HL-60 (cell line): ENCODE results near the gene TMEM89.
A peak's percentile ranks its signal among the peaks of the same experiment; 100 is the strongest.

ENCODE experiments used
- DNase-seq, 2 experiments: peaks; one replicate each; pipeline ENCODE4 v3.0.0-alpha.2; 2010 to 2020; ENCODE audit warnings: low read depth in 1 of 2, low spot score in 1 of 2
- H3K27ac ChIP-seq: fragments of 250-450 bp; sonication (Bioruptor Pico); replicated peaks from 2 replicates; pipeline ENCODE4 v1.5.1; 2020; ENCODE audit warnings: mild to moderate bottlenecking, moderate library complexity
- H3K27me3 ChIP-seq: fragments of 250-450 bp; sonication (Bioruptor Pico); 2 replicates; pipeline ENCODE4 v1.5.1; 2021; ENCODE audit warnings: mild to moderate bottlenecking, moderate library complexity; ENCODE audit not compliant: insufficient read depth, poor library complexity, severe bottlenecking
- H3K4me3 ChIP-seq: replicated peaks from 2 replicates; pipeline ENCODE4 v1.5.1; 2011; ENCODE audit warnings: mild to moderate bottlenecking, control low read depth, low read length; ENCODE audit not compliant: insufficient read depth
- GABPA ChIP-seq: IDR thresholded peaks from 2 replicates; pipeline ENCODE4 v1.6.1; 2012; ENCODE audit warnings: low read depth
- POLR2AphosphoS5 ChIP-seq: IDR thresholded peaks from 2 replicates; pipeline ENCODE4 v1.6.1; 2012; ENCODE audit warnings: low read depth
- REST ChIP-seq: IDR thresholded peaks from 2 replicates; pipeline ENCODE4 v1.6.1; 2012; ENCODE audit warnings: low read depth; ENCODE audit not compliant: insufficient replicate concordance
- SPI1 ChIP-seq: IDR thresholded peaks from 2 replicates; pipeline ENCODE4 v1.6.1; 2012; ENCODE audit warnings: low read depth, mild to moderate bottlenecking, borderline replicate concordance
- TF ChIP-seq, protein P1 (sequence below): IDR thresholded peaks from one replicate; pipeline ENCODE4 v1.5.1; 2011; ENCODE audit warnings: low read length, control low read depth, inconsistent platforms; ENCODE audit not compliant: insufficient read depth

The TMEM89 gene

DNA sequence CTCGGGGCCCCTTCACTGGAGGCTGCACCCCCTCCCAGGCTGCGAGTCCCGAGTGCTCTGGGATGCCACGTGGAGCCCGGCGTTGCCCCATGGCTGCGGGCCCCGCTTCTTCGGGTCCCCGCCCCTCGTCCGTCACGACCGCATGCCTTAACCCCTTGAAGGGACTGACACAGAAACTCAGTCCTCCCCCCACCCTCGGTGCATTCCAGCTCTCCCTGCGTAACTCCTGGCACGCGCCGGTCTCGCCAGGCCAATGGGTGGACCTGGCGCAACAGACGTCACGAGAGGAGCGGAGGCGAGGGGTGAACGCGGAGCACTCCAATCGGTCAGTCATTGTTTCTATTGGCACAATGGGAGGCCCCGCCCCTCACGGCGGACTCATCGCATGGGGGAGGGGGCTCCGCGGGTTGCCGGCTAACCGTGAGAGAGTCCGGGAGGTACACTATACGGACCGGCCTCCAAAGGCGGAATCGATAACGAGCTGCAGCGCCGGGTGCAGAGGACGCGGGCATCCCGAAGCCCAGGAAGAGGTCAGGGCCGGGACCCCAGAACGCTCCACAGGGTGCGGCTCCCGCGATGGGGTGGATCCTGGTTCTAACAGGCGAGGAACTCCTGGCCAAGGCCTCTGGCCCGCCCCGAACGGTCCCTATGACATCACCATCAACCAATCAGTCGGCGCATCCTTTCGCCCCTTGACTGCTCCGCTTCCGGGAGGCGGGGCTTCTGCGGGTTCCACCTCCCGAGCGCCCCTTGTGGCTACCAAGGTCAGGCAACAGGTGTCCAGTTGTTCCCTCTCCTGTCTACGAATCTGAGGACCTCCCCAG lies 42.1 kb upstream of the TMEM89 start:
- peak; percentile 98 for DNase-seq
- Histone ChIP-seq H3K27ac (peak overlapping the region; percentile 73), H3K4me3 (peak overlapping the region; percentile 50), H3K27me3 (peaks cover 3% of the 10 kb centered on the region)
- TF ChIP-seq SPI1: peak; percentile 22; the same call in 1 of the 2 replicates
- no peak for TF ChIP-seq GABPA
- peak; percentile 76 for TF ChIP-seq POLR2AphosphoS5
- peak; percentile 52 for TF ChIP-seq REST
- TF ChIP-seq, protein P1, sequence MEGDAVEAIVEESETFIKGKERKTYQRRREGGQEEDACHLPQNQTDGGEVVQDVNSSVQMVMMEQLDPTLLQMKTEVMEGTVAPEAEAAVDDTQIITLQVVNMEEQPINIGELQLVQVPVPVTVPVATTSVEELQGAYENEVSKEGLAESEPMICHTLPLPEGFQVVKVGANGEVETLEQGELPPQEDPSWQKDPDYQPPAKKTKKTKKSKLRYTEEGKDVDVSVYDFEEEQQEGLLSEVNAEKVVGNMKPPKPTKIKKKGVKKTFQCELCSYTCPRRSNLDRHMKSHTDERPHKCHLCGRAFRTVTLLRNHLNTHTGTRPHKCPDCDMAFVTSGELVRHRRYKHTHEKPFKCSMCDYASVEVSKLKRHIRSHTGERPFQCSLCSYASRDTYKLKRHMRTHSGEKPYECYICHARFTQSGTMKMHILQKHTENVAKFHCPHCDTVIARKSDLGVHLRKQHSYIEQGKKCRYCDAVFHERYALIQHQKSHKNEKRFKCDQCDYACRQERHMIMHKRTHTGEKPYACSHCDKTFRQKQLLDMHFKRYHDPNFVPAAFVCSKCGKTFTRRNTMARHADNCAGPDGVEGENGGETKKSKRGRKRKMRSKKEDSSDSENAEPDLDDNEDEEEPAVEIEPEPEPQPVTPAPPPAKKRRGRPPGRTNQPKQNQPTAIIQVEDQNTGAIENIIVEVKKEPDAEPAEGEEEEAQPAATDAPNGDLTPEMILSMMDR: peak; percentile 76

DNA sequence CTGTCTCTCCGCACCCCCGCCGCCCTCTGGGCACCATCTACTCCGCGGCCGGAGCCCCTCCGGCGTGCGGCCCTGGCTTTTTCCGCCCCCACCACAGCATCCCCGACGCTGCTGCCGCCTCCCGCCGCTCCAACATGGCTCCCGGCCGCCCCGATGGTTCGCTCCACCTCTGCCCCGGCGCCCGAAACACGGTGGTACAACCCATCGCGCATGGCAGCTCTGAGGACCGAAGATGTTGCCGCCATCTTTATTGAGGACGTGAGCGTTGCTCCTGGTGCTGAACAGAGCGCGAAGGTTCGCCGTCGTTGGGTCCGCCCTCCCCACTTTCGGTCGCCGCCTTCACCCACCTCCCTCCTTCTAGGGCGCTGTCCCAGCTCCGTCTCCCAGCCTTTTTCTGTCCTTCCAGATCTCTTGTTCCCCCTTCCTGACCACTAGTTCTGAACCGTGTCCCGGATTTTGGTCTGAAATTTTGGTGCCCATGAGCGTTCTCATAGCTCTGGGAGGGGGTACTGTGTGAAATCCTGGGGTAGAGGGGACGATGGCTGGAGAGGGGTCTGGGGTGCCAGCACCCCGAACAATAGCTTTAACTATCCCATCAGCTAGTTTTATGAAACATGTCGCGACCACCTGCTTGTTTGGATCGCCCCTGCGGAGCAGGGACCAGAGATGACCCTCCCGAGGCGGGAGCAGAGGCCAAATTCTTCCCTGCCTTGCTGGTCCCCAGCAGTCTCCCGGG lies 41.4 kb upstream of the TMEM89 start, which contains the start of gene CELSR3:
CELSR3 (minus strand) TSS at position 134 of the 736 bp plus-strand sequence. CDS start 252 bp downstream, outside the sequence.
- H3K4me3 ChIP-seq: peak within 1 kb of the TSS; percentile 50
- peak within 1 kb of the TSS; percentile 73 for H3K27ac ChIP-seq
- TF ChIP-seq REST: peak; percentile 77
- TF ChIP-seq POLR2AphosphoS5: no peak; the same call in 1 of the 2 replicates
- peaks cover 3% of the 10 kb centered on the region for H3K27me3 ChIP-seq
- DNase-seq: peak; percentile 73 to 84

- H3K4me3 ChIP-seq: peak overlapping the region; percentile 50; the same call in 1 of the 2 replicates
- H3K27me3 ChIP-seq: peaks cover 3% of the 10 kb centered on the region
- H3K27ac ChIP-seq: no peak overlapping the region
- TF ChIP-seq GABPA (no peak), SPI1 (no peak), POLR2AphosphoS5 (no peak), REST (no peak)
- TF ChIP-seq, protein P1: no peak
- DNase-seq: no peak
Measured at GRCh38 chr3:48662145-48662752, 40.7 kb upstream of the TMEM89 start.
